HG03103 (cell line): ENCODE results near the gene DOCK4.
"Not testable (repeated sequence)": the region's sequence is repeated elsewhere in the genome, so short reads cannot be mapped to it uniquely, and the experiment has no call there.

ENCODE experiments used
- ATAC-seq: cut with Tn5 transposase; IDR thresholded peaks from one replicate; pipeline ENCODE4 v1.9.1; 2021; ENCODE audit warnings: low read depth; ENCODE audit not compliant: unreplicated experiment

Gene DOCK4

DNA sequence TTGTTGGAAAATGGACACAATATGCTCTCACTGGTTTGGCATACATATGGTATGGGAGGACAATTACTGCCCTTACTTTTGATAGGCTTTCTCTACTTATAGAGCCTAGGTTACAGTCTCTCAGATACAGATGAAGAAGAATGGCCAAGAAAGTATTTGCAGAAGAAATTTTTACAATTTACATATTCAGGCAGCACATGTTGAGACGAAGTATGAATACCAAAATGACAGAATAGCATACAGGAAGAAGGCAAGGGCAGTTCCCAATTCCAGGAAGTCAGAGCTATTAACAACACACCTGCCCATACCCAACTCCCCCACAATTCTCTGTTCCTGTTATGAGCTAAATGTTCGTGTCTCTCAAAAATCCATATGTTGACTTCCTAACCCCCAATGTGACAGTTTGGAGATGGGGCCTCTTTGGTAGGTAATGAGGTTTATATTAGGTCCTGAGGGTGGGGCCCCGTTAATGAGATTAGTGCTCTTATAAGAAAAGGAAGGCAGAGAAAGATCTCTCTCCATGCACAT, 67.8 kb downstream of the DOCK4 start:
- ATAC-seq: no peak

GRCh38 chr7:112137141-112138101, 68.8 kb downstream of the DOCK4 start:
- ATAC-seq: no peak

- no peak for ATAC-seq
These were observed 69.8 kb downstream of the DOCK4 start for GRCh38 chr7:112136271-112137008.

- no peak for ATAC-seq
These were observed 70.4 kb downstream of the DOCK4 start for GRCh38 chr7:112135815-112136214.

DNA sequence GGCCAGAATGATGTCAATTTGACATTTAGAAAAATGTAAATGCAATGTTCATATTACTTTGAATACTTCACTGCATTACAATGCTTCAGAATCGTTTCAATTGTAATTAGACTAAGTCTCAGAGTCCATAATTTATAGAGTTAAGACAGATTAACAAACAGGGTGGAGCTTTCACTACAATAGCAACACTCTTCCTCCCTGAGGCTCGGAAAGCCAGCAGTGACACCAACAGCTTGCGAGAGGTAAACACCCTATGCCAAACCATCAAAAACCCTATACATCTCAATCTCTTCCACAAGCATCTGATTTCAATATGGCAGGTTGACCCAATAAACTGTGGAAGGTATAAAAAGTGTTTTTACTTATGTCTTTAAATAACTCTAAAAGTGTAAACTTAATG, 72.2 kb downstream of the DOCK4 start:
- no peak for ATAC-seq

DNA sequence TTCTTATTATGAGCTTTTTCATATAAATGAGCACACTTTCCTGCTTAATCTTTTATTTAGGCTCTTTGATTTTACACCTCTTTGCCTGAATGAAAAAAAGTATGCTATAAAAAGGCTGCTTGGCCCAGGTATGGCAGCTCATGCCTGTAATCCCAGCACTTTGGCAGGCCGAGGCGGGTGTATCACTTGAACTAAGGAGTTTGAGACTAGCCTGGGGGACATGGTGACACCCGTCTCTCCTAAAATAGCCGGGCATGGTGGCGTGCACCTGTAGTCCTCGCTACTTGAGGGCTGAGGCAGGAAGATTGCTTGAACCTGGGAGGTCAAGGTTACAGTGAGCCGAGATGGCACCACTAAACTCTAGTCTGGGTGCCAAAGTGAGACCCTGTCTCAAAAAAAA, 72.9 kb downstream of the DOCK4 start:
- no peak for ATAC-seq

GRCh38 chr7:112132051-112132694, 74.0 kb downstream of the DOCK4 start:
- no peak for ATAC-seq

DNA sequence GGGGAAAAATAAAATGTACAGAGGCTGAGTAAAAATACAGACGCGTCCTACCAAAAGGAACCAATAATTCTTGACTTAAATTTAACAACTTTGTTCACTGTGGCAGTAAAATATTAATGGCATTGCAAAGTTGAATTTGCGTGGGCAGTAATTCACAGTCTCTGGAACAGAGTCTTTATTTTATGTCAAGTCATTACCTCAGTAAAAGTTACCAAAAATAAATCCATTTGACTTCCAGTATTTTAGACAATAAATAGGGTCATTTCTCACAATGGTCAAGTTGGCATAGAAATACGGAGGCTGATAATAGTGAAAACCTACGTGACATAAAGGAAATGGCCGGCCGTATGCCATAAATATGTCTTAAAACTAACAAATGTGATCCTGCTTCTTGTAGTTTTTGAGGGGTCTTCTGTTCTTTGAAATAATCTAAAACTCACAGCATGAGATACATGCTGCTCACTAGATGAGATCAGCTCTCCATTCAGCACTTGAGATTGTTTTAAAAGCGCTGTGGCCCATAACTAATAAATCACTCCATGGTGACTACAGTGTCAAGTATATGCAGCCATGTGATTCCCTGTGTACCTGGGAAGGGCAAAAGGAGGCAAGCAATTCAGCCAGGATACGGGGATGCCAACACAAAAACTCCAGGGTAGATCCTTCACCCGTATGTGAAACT, 75.3 kb downstream of the DOCK4 start:
- no peak for ATAC-seq

- no peak for ATAC-seq
These were observed 76.4 kb downstream of the DOCK4 start for GRCh38 chr7:112129655-112130323.

GRCh38 chr7:112128461-112129425, 77.5 kb downstream of the DOCK4 start:
- not testable (repeated sequence) for ATAC-seq

DNA sequence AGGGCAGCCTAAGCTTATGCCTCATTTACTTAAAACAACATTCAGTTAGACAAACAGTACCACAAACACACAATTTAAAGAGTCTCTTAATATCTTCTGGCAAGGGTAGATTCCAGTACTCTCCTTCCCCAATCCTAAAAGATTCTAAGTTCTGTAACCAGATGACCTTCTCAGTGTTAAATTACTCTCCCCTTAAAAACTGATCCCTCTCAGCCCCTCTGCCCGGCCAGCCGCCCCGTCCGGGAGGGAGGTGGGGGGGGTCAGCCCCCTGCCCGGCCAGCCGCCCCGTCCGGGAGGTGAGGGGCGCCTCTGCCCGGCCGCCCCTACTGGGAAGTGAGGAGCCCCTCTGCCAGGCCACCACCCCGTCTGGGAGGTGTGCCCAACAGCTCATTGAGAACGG, 78.2 kb downstream of the DOCK4 start:
- ATAC-seq: not testable (repeated sequence)

GRCh38 chr7:112125250-112125649, 80.9 kb downstream of the DOCK4 start:
- no peak for ATAC-seq

DNA sequence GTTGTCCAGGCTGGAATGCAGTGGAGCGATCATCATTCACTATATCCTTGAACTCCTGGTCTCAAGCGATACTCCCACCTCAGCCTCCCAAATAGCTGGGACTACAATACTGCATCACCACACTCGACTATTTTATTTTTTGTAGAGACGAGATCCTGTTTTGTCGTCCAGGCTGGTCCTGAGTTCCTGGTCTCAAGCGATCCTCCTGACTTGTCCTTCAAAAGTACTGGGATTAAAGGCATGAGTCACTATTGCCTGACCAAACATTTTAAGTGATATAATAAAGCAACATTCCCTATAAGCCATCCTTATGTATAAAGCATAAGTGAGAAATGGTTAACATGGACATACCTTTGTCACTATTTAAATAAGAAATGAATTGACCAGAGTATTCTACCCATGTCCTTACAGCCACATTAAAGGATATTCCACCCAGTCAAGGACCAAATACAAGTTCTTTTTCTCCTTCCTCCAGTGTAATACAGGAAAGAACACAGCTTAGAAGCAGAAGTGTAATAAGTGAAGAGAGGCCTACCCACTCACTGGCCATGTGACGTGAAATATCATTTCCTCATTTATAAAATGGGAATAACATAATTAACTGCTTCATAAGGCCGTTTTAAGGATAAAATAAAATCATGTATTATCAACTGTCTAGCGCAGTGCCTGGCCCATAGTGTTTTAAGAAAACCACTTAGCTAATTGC, 82.0 kb downstream of the DOCK4 start:
- no peak for ATAC-seq

DNA sequence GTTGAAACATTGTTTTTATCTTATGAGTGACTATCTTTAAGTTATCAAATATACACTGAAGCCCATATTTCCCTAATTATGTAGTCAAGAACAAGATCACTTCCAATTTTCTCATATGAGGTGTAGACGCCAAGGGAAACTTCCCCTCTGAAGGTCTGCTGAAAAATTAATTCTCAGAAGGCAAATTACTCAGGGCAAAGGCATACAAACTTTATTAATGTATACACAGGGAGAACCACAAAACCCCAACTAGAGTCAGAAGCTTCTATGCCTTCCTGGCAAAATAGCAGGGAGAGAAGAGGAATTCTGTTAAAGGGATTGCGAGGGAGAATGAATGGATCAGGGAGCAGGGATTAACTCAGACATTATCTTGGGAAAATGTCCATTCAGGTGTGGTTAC, 83.4 kb downstream of the DOCK4 start:
- no peak for ATAC-seq

DNA sequence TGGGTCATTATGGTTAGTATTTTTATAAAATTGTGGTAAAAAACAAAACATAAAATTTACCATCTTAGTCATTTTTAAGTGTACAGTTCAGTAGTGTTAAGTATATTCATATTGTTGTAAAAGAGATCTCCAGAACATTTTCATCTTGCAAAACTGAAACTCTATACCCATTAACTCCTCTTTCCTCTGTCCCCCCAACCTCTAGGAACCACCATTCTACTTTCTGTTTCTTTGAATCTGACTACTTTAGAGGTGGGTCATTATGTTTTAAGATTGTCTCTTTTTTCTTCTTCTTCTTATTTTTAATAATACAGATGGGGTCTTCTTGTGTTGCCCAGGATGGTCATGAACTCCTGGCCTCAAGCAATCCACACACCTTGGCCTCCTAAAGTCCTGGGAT, 84.1 kb downstream of the DOCK4 start:
- ATAC-seq: no peak

GRCh38 chr7:112121318-112121717, 84.9 kb downstream of the DOCK4 start:
- ATAC-seq: no peak

GRCh38 chr7:112120696-112121217, 85.4 kb downstream of the DOCK4 start:
- ATAC-seq: no peak
